A549 (cell line): Measurements from ENCODE around the gene SLC26A1. TPM values are rescaled to one million over a fixed set of nuclear protein-coding genes. Genes with fewer than 3 reads are reported as not detected.
A peak's percentile ranks its signal among the peaks of the same experiment; 100 is the strongest.

Experiments used
- ATAC-seq, 2 experiments: fragments of 200-7000 bp in 1 of 2; fragments of >200 bp in 1 of 2; cut with Nextera tagmentation in 1 of 2; cut with Tn5 transposase in 1 of 2; 3 replicates each; pipeline versions ENCODE4 v1.8.0 to v1.9.1; 2018 to 2020; ENCODE audit warnings: mild to moderate bottlenecking in 1 of 2, moderate library complexity in 1 of 2
- CTCF ChIA-PET: fragments of 300-600 bp; sonication (Branson Sonifier 250); formaldehyde crosslinking; extraction: SDS; loops from one replicate; lab custom pipeline; 2021; ENCODE audit warnings: antibody characterized with exemption, inconsistent platforms; lab: Yijun Ruan, JAX
- POLR2A ChIA-PET: fragments of 350-600 bp; formaldehyde crosslinking; extraction: SDS; loops from one replicate; lab custom pipeline; 2021; ENCODE audit warnings: antibody characterized with exemption, inconsistent platforms; lab: Yijun Ruan, JAX
- DNase-seq, 2 experiments: peaks; one replicate each; pipeline versions ENCODE4 v3.0.0 to v3.0.0-alpha.2; 2011 to 2016; ENCODE audit warnings: low read depth in 1 of 2, low spot score in 1 of 2
- FAIRE-seq: peaks from 2 replicates; lab custom pipeline; 2011; peaks lifted over from hg19 to GRCh38; lab: Jason Lieb, UNC
- H3K27ac ChIP-seq, 2 experiments: fragments of >200 bp; sonication (Bioruptor Twin); formaldehyde crosslinking; 3 replicates each; pipeline ENCODE4 v1.5.1; 2016 to 2017
- H3K4me1 ChIP-seq: fragments of >200 bp; sonication (Bioruptor Twin); formaldehyde crosslinking; 3 replicates; pipeline ENCODE4 v1.6.1; 2016
- H3K4me2 ChIP-seq: fragments of >200 bp; sonication (Bioruptor Twin); formaldehyde crosslinking; 3 replicates; pipeline ENCODE4 v1.6.1; 2016
- H3K4me3 ChIP-seq: fragments of >200 bp; sonication (Bioruptor Twin); formaldehyde crosslinking; 3 replicates; pipeline ENCODE4 v1.5.1; 2016
- H3K9me3 ChIP-seq: fragments of >200 bp; sonication (Bioruptor Twin); formaldehyde crosslinking; 3 replicates; pipeline ENCODE4 v1.6.1; 2016
- CBX2 ChIP-seq: fragments of 200-600 bp; sonication (generic); IDR thresholded peaks from 2 replicates; pipeline ENCODE4 v1.6.1; 2016; ENCODE audit warnings: low read depth, mild to moderate bottlenecking, borderline replicate concordance
- CHD2 ChIP-seq: fragments of 150-350 bp; IDR thresholded peaks from 2 replicates; pipeline ENCODE4 v1.6.1; 2014; ENCODE audit warnings: low read length; ENCODE audit not compliant: partially characterized antibody
- CTCF ChIP-seq: fragments of >200 bp; sonication (Bioruptor Twin); formaldehyde crosslinking; IDR thresholded peaks from 3 replicates; pipeline ENCODE4 v1.5.1; 2016
- EHF ChIP-seq: fragments of 250-450 bp; sonication (Bioruptor Pico); IDR thresholded peaks from 2 replicates; pipeline ENCODE4 v1.5.0; 2020; ENCODE audit warnings: mild to moderate bottlenecking
- EHMT2 ChIP-seq: fragments of 200-600 bp; sonication (generic); IDR thresholded peaks from 2 replicates; pipeline ENCODE4 v1.6.1; 2016; ENCODE audit warnings: antibody characterized with exemption, low read depth, mild to moderate bottlenecking, moderate library complexity
- ELK1 ChIP-seq: fragments of 150-350 bp; IDR thresholded peaks from 2 replicates; pipeline ENCODE4 v1.6.1; 2014; ENCODE audit warnings: low read depth, mild to moderate bottlenecking, low read length
- ESRRA ChIP-seq: fragments of 150-350 bp; IDR thresholded peaks from 2 replicates; pipeline ENCODE4 v1.6.1; 2014; ENCODE audit warnings: mild to moderate bottlenecking, low read length, borderline replicate concordance
- GATA3 ChIP-seq: IDR thresholded peaks from 2 replicates; pipeline ENCODE4 v1.6.1; 2012; ENCODE audit warnings: borderline replicate concordance
- HES2 ChIP-seq: fragments of >200 bp; sonication (Bioruptor Twin); formaldehyde crosslinking; IDR thresholded peaks from 2 replicates; pipeline ENCODE4 v1.6.1; 2016
- HEYL ChIP-seq: fragments of 250-450 bp; sonication (Bioruptor Pico); IDR thresholded peaks from 2 replicates; pipeline ENCODE4 v1.8.0; 2021; ENCODE audit warnings: mild to moderate bottlenecking, moderate library complexity
- HMGXB4 ChIP-seq: fragments of 250-450 bp; sonication (Bioruptor Pico); IDR thresholded peaks from 2 replicates; pipeline ENCODE4 v1.5.0; 2021; ENCODE audit warnings: mild to moderate bottlenecking, moderate library complexity, borderline replicate concordance
- HOXB13 ChIP-seq: fragments of 250-450 bp; sonication (Bioruptor Pico); IDR thresholded peaks from 2 replicates; pipeline ENCODE4 v1.5.0; 2020; ENCODE audit warnings: low read depth, mild to moderate bottlenecking, moderate library complexity
- HOXB5 ChIP-seq: fragments of 250-450 bp; sonication (Bioruptor Pico); IDR thresholded peaks from 2 replicates; pipeline ENCODE4 v1.5.0; 2020; ENCODE audit warnings: mild to moderate bottlenecking, moderate library complexity
- KDM1A ChIP-seq: fragments of 200-600 bp; sonication (generic); IDR thresholded peaks from 2 replicates; pipeline ENCODE4 v1.6.1; 2016; ENCODE audit warnings: low read depth, mild to moderate bottlenecking
- KDM5A ChIP-seq: fragments of 200-600 bp; sonication (generic); IDR thresholded peaks from 2 replicates; pipeline ENCODE4 v1.6.1; 2016; ENCODE audit warnings: antibody characterized with exemption, mild to moderate bottlenecking
- MAFK ChIP-seq: fragments of 450-650 bp; IDR thresholded peaks from 2 replicates; pipeline ENCODE4 v1.6.1; 2014; ENCODE audit not compliant: partially characterized antibody
- MYC ChIP-seq: IDR thresholded peaks from 2 replicates; pipeline ENCODE4 v1.6.1; 2012; ENCODE audit warnings: mild to moderate bottlenecking, inconsistent platforms, low read length, improper control_type of control experiment, borderline replicate concordance
- NFE2L2 ChIP-seq: fragments of 150-350 bp; conservative IDR thresholded peaks from 2 replicates; pipeline ENCODE4 v1.6.1; 2014; ENCODE audit warnings: low read length
- POLR2AphosphoS2 ChIP-seq: conservative IDR thresholded peaks from 2 replicates; pipeline ENCODE4 v1.6.1; 2012; ENCODE audit warnings: low read length, improper control_type of control experiment, inconsistent platforms
- RAD21 ChIP-seq, 2 experiments: fragments of >200 bp in 1 of 2; sonication (Bioruptor Twin) in 1 of 2; formaldehyde crosslinking in 1 of 2; IDR thresholded peaks in 1 of 2; conservative IDR thresholded peaks in 1 of 2; 2 replicates in 1 of 2; 3 replicates in 1 of 2; pipeline ENCODE4 v1.6.1; 2012 to 2018; ENCODE audit warnings: inconsistent platforms in 1 of 2
- REST ChIP-seq: fragments of 200-600 bp; sonication (generic); IDR thresholded peaks from 2 replicates; pipeline ENCODE4 v1.6.1; 2016; ENCODE audit warnings: antibody characterized with exemption, mild to moderate bottlenecking, moderate library complexity
- TP53 ChIP-seq: fragments of 250-450 bp; sonication (Bioruptor Pico); IDR thresholded peaks from 2 replicates; pipeline ENCODE4 v1.5.0; 2021; ENCODE audit warnings: mild to moderate bottlenecking, moderate library complexity
- ZNF302 ChIP-seq: fragments of 250-450 bp; sonication (Bioruptor Pico); IDR thresholded peaks from 2 replicates; pipeline ENCODE4 v1.9.0; 2021; ENCODE audit warnings: inconsistent platforms, mild to moderate bottlenecking, moderate library complexity
- ZSCAN20 ChIP-seq: fragments of 250-450 bp; sonication (Bioruptor Pico); IDR thresholded peaks from 2 replicates; pipeline ENCODE4 v1.8.0; 2022; ENCODE audit warnings: mild to moderate bottlenecking, moderate library complexity
- WGBS: methylation state at CpG from one replicate; pipeline ENCODE4 v1.1.6; 2017; ENCODE audit errors: missing lambda C conversion rate; 5-methylcytosine and 5-hydroxymethylcytosine counted together
- polyA minus RNA-seq: library from RNA; depleted of rRNA, polyadenylated mRNA; stranded (reverse); fragments of >200 nt; gene quantifications from 2 replicates; pipeline ENCODE4 v1.2.3, GENCODE V29; 2011; rRNA and poly(A)+ RNA removed
- polyA plus RNA-seq, 4 experiments: library from polyadenylated mRNA; depleted of rRNA in 3 of 4; stranded (reverse); fragments of >200 nt; fragmentation: RNase III in 1 of 4; extraction: RNeasy Plus Mini Kit Qiagen cat#74134 plus additional on column Dnase treatment in 1 of 4; gene quantifications; 2 replicates in 3 of 4; 3 replicates in 1 of 4; pipeline ENCODE4 v1.2.3, GENCODE V29; 2011 to 2017

SLC26A1 gene
- polyA plus RNA-seq (2011; rRNA removed) (0.09 and 0.23 TPM in 2 replicates), polyA plus RNA-seq (2017; fragmentation: RNase III; extraction: RNeasy Plus Mini Kit Qiagen cat#74134 plus additional on column Dnase treatment) (0.30 to 0.61 TPM (median 0.50 TPM) in 3 replicates), polyA minus RNA-seq (0.62 and 0.83 TPM in 2 replicates)
- polyA plus RNA-seq (2012; cell fraction: cytosol; rRNA removed): 0.30 and 0.45 TPM in 2 replicates
- 1.3 and 1.7 TPM in 2 replicates for polyA plus RNA-seq (2012; cell fraction: nucleus; rRNA removed)

GRCh38 chr4:993111-994029 lies at the start of gene SLC26A1:
Gene SLC26A1 (minus strand): TSS chr4:993404. CDS start chr4:991703, 1,701 bp downstream.
- no peak for FAIRE-seq
- no peak for TF ChIP-seq REST
- TF ChIP-seq MAFK: peak; percentile 97
- no peak for TF ChIP-seq HEYL (CRISPR knock-in tag)
- no peak for TF ChIP-seq RAD21 (conservative IDR thresholded peaks at IDR 0.05 in 1 of 2, IDR thresholded peaks at IDR 0.05 in 1 of 2)
- no peak for TF ChIP-seq ESRRA
- TF ChIP-seq HOXB5 (CRISPR knock-in tag): no peak
- TF ChIP-seq KDM5A: no peak
- no peak for TF ChIP-seq TP53
- TF ChIP-seq ZNF302 (CRISPR knock-in tag): no peak
- peak; percentile 86 for TF ChIP-seq NFE2L2
- TF ChIP-seq GATA3: no peak
- TF ChIP-seq ELK1: no peak
- TF ChIP-seq HOXB13 (CRISPR knock-in tag): no peak
- no peak for TF ChIP-seq CHD2
- Histone ChIP-seq H3K4me2 (peak within 1 kb of the TSS; percentile 67), H3K4me1 (peaks cover 26% of the 10 kb centered on the region), H3K4me3 (peak within 1 kb of the TSS; percentile 2; the same call in 1 of the 3 replicates), H3K9me3 (no peaks in the 10 kb centered on the region), H3K27ac (peak within 1 kb of the TSS; percentile 77 to 93)
- WGBS: 70% methylated on average over 17 of the region's 37 CpGs
- POLR2A ChIA-PET: no interaction called here
- peak; percentile 9 to 49; a peak in 4 of 6 replicates for ATAC-seq
- DNase-seq: peak in 1 of 2 experiments; percentile 51
- CTCF ChIA-PET: interaction anchor here (1.2 kb wide), 1 partner anchor 251 kb away, joined by 4 read pairs; no protein-coding TSS in a partner anchor

- peak overlapping the region; percentile 82 to 99; a peak in 5 of 6 replicates for H3K27ac ChIP-seq
- FAIRE-seq (no peak), ATAC-seq (no peak), DNase-seq (no peak)
- 100% methylated on average over 3 of the region's 17 CpGs for WGBS
- H3K9me3 ChIP-seq: no peaks in the 10 kb centered on the region
- peak overlapping the region; percentile 68 for H3K4me2 ChIP-seq
- ChIA-PET POLR2A (no interaction called here), CTCF (no interaction called here)
- H3K4me3 ChIP-seq: no peak overlapping the region
- peaks cover 60% of the 10 kb centered on the region for H3K4me1 ChIP-seq
- TF ChIP-seq EHMT2 (no peak), ZSCAN20 (CRISPR knock-in tag) (no peak), CBX2 (no peak), POLR2AphosphoS2 (no peak), CTCF (no peak), MYC (no peak), HMGXB4 (no peak), CHD2 (no peak), HES2 (no peak), EHF (CRISPR knock-in tag) (no peak), NFE2L2 (no peak), KDM1A (no peak)
These were observed 49.3 kb upstream of the SLC26A1 start for GRCh38 chr4:1042352-1043055.
